ENCODE measurements around the gene ACTN3.
"Not testable (repeated sequence)": the region's sequence is repeated elsewhere in the genome, so short reads cannot be mapped to it uniquely, and the experiment has no call there.

ACTN3 gene

DNA sequence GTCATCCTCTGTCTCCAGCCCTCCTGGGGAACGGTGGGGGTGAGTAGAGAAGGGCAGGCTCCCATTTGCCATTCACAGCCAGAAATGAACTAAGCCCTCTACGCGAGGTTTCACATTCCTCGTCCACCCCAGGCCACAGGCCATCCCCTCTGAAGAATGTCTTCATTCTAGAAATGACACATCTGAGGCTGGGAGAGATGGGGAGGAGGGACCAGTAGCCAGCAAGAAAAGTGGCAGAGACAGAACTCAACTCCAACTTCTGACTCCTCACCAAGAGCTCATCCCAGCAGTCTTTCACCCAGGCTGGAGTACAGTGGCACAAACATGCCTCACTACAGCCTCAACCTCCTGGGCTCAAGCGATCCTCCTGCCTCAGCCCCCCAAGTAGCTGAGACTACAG lies 18.3 kb downstream of the ACTN3 start:
- no peak for DNase-seq (ENCODE audit: low read depth in 2 of 2)

DNA sequence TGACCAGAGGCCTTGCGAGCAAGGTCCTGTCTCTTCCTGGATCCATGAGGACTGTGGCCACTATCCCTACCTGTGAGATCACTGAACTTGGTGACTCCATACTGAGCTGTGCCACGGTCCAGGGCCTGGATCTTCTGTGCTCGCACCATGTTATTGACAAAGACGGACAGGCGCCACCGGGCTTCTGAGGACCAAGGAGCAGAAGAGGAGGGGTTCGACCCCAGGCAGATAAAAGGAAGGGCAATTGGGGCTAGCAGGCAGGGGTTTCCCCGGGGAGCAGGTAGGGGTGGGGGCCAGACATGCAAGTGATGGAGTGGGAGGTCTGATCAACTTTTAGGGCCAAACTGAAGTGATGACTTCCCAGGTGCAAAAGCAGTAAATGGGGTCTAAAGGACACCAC lies 19.5 kb downstream of the ACTN3 start:
- DNase-seq (ENCODE audit: low read depth in 2 of 2): no peak

DNA sequence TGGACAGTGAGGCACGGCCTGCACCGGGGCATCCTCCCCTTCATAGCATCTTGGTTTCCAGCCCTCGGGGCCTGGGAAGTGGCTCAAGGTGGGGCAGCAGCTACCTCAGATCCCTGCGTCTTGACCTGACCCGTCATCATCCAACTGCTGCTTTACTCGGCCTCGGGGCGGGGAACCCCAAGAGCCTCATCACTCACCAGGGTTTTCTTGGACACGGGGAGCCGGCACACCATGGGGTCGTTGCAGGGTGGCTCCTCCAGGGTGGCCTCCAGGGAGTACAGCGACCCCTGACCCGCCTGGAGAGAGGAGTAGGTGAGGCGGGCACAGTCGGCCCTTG lies 21.1 kb downstream of the ACTN3 start:
- DNase-seq (ENCODE audit: low read depth in 2 of 2): no peak

DNA sequence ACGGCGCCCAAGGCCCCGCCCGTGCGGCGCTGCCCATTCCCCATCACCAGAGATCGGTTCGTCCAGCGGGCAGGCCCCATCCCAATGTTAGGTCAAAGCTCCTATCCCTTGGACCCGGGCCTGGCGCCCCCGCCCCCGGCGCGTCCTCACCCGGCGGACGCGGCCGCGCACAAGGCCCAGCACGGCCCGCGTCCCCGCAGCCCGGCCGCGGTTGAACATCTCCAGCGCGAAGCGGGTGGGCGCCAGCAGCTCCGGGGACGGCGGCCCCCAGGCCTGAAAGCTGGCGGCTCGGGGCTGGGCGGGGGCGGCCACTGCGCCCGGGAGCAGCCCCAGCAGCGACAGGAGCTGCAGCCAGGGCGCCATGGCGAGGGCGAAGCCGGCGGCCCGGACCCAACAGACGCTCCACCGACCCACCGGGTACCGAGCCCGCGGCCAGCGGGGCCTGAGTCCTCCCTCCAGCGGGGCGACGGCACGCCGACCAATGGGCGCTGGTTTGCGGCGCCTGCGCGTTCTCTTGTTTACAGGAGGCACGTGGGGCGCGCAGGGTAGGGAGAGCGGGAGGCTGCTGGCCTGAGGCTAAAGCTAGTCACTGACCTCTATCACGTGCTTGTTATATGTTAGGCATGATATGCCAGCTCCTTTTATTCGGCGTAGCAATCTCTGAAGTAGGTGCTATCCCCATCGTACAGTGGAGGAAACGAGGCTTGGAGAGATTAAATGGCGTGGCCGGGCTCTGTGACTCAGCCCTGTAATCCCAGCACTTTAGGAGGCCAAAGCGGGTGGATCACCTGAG lies 21.6 kb downstream of the ACTN3 start, which contains the start of gene CTSF:
Gene CTSF (minus strand): TSS at position 483 of the 793 bp plus-strand sequence. CDS start 120 bp downstream, at position 363.
- peak; percentile 55 to 67 for DNase-seq (ENCODE audit: low read depth in 2 of 2)

DNA sequence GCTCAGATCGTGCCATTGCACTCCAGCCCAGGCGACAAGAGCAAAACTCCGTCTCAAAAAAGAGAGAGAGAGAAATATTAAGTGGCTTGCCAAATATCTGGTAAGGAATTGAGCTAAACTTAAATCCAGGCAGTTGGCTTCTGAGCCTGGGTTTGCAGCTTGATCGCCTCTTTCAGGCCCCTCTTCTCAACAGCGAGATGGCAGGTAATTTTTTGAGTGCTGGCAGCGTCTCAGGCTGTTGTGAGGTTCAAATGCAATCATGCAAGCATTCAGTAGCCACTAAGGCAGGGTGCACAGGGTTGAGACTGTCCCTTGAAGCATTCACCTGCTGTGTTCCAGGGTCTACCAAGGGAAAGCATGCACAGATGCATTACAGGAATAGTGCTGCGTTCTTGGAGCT lies 22.4 kb downstream of the ACTN3 start:
- DNase-seq (ENCODE audit: low read depth in 2 of 2): no peak

DNA sequence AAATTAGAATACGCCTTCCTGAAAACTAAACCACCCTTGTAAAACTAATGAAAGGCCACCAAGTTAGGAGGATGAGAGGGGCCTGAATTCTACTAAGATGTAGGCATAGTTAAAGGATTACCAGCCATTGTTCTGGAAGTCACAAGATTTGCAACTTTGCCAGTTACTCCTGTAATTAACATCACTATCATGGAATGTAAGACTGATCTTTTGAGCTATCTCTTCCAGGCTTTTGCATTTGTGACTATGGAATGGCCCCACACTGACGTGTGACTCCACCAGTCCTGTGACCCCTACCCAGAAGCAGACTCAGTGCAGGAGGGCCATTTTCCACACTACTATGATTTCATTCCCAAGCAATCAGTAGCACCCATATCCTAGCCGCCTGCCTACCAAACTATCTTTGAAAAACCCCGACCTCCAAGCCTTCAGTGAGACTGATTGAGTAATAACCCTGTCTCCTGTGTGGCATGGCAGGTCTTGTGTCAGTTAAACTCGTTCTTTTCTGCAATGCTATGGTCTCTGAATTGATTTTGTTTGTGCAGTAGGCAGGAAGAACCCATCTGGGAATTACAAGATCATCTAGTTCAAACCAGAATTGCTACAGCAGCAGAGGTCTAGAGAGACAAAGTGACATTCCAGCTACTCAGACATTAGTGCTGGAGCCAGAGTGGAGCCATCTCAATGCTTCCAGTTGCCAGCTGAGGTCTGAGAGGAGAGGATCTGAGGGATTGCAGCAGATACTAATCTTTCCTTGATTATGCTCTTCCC lies 23.6 kb downstream of the ACTN3 start:
- DNase-seq (ENCODE audit: low read depth in 2 of 2): no peak

DNA sequence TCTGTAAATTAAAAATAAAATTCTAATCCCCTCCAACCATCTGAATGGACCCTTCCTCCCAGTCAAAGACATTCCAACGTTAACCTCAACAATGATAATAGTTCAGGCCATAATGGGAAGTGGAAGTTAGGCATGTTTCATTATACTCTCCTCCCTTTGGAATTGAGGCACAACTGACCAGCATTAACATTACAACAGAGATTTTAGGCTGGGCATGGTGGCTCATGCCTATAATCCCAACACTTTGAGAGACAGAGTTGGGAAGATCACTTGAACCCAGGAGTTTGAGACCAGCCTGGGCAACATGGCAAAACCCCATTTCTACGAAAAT lies 24.1 kb downstream of the ACTN3 start:
- no peak for DNase-seq (ENCODE audit: low read depth in 2 of 2)

DNA sequence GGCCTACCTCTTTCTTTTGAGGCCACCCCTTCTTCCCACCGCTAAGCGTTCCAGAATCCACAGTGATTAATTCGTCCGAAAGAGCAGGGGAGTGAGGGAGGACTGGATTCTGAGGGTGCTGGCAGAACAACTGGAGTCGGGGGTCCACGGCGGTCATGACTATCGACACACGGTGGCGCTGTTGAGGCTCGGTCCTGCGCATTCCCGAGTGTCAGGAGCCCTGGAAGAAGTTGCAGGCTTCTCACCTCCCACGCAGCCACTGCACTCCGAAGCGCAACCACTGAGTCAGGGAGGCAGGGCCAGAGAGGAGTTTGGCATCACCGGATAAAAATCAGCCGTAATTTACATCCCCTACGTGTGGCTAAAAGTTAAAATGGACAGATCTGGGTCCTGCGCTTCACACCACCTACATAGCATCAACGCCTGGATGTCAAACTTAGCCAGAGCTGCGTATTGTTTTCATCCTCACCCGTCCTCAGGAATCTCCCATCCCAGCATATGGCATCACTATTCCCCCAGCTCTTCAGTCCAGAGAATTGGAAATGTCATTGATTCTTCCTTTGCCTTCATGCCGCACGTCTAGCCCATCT lies 32.4 kb downstream of the ACTN3 start:
- peak; percentile 76 to 83 for DNase-seq (ENCODE audit: low read depth in 2 of 2)

DNA sequence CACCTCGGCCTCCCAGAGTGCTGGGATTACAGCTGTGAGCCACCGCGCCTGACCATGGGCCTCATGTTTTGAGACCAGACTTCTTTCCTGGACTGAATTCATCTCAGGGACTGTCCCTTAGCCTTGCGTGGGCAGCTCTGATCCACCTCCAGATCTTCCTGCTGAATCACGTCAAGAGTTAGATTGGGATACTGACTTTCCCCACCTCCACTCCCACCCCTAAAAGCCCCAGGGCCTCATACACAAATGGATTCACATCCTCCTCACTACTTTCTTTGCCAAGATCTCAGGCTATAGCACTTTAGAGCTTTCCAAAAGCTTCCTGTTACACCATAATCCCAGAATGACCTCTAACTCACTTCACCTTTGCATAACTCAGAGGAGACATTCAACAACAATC lies 34.1 kb downstream of the ACTN3 start:
- DNase-seq (ENCODE audit: low read depth in 2 of 2): no peak

DNA sequence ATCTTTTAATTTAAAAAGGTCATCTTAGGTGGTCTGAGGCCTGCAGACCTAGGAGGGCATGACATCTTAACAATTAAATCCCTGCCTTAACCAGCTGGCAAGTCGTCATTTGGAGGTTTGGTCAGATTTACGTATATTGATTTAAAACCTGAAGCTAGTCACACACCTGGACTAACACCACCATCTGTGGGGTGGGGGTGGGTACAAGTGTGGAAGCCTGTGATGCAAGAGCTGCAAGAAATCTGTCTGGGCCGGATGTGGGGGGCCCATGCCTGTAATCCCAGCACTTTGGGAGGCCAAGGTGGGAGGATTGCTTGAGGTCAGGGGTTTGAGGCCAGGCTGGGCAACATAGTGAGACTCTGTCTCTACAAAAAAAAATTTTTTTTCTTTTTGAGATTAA lies 34.6 kb downstream of the ACTN3 start:
- no peak for DNase-seq (ENCODE audit: low read depth in 2 of 2)

DNA sequence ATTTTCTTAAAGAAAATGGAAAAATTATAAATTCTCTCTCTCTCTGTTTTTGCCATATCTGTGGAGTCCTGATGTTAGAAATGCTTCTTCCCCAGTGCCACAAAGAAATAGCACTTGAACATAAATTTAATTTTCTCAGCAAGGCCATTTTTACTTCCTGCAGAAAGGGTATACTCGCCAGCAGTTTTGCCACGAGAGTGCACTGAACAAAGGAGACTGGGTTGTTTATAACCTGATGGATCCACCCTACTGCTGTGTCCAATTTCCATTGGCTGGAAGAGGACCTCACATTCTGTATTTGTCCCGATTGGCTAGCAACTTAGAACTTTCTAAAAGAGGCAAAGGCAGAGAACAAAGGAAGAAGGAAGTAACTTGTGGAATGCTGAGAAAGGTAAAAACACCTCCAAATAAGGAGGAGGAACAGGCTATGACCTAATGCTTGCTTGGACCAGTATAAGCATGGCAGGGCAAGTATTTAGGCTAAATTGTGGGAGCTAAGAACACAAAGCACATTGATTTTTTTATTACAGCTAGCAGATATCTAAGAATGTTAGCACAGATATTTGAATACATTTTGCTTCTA lies 36.0 kb downstream of the ACTN3 start:
- not testable (repeated sequence) for DNase-seq (ENCODE audit: low read depth in 2 of 2)

DNA sequence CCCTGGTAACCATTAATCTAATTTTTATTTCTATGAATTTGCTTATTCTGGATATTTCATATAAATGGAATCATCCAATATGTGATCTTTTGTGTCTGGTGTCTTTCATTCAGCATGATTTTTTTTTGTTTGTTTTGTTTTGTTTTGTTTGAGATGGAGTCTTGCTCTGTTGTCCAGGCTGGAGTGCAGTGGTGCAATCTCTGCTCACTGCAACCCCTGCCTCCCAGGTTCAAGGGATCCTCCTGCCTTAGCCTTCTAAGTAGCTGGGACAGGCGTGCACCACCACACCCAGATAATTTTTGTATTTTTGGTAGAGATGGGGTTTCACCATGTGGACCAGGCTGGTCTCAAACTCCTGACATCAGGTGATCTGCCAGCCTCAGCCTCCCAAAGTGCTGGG lies 38.7 kb downstream of the ACTN3 start:
- DNase-seq (ENCODE audit: low read depth in 2 of 2): not testable (repeated sequence)

DNA sequence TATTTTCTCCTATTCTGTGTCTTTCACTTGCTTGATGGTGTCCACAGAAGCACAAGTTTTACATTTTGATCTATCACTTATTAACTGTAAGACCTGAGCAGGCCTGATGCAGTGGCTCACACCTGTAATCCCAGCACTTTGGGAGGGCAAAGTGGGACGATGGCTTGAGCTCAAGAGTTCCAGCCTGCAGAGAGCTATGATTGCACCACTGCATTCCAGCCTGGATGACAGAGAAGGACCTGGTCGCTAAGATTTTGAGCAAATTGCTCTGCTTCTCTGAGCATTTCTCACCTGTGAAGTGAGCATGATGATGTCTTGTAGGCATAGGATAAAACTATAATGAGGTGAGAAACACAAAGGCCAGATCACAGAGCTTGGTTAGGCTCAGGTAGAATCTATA lies 39.4 kb downstream of the ACTN3 start:
- DNase-seq (ENCODE audit: low read depth in 2 of 2): no peak

DNA sequence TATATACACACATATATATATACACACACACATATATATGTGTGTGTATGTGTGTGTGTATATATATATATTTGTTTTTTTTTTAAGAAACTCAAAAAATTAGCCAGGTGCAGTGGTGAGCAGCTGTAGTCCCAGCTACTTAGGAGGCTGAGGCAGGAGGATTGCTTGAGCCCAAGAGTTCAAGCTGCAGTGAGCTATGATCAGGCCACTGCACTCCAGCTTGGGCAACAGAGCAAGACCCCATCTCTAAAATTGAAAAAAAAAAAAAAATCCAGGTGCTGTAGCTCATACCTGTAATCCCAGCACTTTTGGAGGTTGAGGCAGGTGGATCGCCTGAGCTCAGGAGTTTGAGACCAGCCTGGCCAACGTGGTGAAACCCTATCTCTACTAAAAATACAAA lies 42.6 kb downstream of the ACTN3 start:
- not testable (repeated sequence) for DNase-seq (ENCODE audit: low read depth in 2 of 2)

DNA sequence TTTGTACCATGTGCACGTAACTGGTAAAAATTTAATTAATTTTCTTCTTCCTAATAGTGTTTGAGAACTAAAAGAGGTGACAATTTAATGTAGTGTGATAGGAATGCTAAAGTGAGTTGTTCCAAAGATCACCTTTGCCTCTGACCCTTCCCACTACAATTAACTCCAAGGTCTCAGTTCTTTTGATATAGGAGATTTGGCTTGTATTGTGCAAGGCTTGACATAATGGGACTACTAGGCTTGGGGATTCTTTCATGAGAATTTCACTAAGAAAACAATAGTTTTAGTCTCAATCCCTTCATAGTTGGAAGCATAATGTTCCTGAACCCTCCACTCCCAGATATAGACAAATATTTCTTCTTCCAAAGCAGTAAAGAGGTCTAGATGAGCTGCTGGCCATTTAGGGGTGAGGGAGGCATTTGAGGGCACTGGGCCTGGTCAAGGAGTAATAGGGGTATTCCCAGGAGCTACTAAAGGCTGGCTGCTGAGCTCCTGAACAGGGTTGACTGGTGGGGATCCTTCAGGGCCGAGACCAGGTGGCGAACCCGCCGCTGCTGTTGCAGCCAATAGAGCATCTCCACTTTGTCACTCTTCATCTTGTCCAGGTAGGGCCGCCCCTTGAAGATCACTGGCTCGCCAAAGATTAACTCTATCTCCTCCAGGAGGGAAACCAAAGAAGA lies 43.4 kb downstream of the ACTN3 start:
- DNase-seq (ENCODE audit: low read depth in 2 of 2): no peak

DNA sequence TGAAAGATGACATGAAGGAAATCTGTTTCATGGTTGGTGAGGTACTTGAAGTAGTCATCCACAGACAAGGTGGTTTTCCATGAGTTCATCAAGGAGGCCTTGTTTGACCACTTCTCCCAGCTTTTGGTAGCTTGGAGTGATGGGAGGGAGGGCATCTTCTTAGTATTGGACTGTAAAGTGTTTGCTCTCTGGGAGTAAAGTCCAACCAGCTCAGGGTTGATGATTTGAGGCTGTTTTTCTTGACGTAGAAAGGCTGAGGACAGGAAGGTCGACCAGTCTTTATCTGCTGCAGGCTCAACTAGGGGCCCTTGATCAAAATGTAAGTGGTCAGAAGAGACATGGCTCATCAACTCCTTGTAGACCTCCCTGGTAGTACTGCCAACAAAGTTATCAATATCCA lies 44.5 kb downstream of the ACTN3 start:
- DNase-seq (ENCODE audit: low read depth in 2 of 2): no peak

DNA sequence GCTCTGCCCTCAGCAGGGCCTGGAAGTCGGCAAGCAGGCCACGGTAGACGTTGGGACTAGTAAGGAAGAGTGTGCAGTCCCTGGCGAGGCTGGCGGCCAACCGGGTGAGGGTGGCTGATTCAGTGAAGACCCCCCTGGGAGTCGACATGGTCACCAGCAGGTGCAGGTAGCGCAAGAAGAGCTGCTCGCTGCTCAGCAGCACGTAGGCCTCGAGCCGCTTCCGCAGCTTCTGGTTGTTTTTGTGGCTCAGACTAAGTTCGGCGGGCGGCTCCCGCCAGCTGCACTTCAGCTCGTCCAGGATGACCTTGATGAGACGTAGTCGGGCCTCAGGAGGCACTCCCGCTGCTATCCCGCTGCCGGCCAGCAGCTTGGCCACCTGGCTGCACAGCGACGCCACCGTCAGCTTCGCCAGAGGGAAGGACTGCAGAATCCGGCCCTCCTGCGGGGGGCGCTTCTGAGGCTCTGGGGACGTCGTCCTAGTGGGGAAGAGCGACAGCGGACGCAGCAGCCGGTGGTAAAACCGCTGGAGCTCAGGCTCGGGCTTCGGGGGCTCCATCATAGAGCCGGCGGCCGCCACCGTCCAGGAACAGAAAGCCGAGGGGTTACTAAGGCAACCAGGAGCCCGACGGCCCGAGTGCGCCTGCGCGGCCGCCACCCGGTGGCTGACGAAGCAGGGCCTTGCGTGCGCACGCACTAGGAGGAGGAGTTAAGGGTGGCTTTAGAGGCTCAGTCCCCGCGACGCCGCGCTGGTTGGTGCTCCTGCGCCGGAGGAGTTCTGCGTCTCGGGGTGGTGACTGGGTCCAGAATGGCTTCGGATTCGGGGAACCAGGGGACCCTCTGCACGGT lies 46.0 kb downstream of the ACTN3 start, which contains the start of the genes CCDC87 and CCS:
Gene CCDC87 (minus strand): TSS at position 607 of the 846 bp plus-strand sequence. CDS start 48 bp downstream, at position 559.
Gene CCS (plus strand): TSS at position 729 of the 846 bp plus-strand sequence. CDS start 77 bp downstream, at position 806.
- DNase-seq (ENCODE audit: low read depth in 2 of 2): peak; percentile 98 to 99

DNA sequence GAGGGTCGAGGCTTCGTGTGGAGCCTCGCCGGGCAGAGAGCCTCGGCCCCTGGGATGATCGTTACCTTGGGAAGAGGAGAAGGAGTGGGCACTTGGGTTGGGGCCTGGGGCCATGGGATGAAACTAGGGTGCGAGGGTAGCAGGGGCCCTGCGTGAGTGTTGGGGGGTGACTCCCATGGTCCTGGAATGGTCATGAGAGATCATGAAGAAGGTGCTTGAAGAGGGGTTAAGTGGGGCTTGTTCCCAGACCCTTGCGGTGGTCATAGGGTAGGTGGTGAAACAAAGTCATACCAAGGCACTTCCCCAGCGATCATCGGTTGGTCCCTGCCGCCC lies 46.6 kb downstream of the ACTN3 start:
- no peak for DNase-seq (ENCODE audit: low read depth in 2 of 2)

DNA sequence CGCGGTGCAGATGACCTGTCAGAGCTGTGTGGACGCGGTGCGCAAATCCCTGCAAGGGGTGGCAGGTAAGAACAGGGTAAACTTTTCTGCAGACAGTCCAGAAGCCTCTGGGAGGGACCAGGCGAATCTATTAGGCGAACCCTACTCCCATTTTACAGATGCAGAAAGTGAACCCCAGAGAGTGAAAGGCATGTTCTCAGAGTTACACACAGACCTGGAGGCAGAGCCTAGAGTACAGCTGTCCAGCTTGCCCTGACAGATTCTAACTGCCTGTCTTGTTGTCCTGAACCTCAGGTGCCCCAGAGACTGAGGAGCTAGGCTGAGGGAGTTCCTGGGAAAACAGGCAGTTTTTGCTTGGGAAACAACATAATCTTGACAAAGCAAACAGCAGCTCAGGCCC lies 46.9 kb downstream of the ACTN3 start:
- DNase-seq (ENCODE audit: low read depth in 2 of 2): no peak

DNA sequence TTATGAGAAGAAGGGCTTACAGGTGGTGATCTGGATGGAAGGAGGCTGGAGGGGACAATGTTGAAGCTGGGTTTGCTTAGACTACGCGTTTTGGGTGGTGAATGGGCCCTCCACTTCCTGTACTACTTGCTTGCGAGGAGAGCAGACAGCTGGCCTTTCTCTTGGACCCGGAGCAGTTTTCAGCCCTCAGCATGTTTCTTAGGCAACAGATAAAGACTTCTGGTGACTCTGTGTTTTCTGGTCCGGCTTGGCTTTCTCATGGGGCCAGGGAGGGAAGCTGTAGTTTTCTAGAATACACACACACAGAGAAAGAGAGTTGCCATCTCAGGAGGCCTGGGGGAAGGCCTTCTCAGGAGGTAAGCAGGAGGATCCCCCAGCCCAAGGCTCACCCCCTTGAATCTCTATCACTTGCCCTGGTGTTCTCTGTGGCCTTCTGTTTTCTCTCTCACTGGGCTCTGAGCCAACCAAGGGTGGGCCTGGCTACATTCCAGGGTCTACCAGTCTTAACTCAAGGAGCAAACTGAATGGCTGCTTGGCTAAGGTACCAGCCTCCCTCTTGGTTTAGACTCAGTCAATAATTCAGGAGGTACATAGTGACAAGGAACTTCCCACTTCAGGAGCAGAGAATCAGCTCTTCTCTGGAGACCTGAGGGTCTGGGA lies 48.7 kb downstream of the ACTN3 start:
- no peak for DNase-seq (ENCODE audit: low read depth in 2 of 2)
